GM23248 (cell line): Measurements from ENCODE around the gene FTO.

ENCODE experiments used
- EZH2 ChIP-seq: fragments of 200-600 bp; sonication (generic); IDR thresholded peaks from 2 replicates; pipeline ENCODE4 v1.6.1; 2018; ENCODE audit warnings: antibody characterized with exemption, mild to moderate bottlenecking; ENCODE audit not compliant: insufficient read depth, poor library complexity, severe bottlenecking
- EZH2phosphoT487 ChIP-seq: fragments of 200-600 bp; sonication (generic); IDR thresholded peaks from 2 replicates; pipeline ENCODE4 v1.6.1; 2018; ENCODE audit warnings: antibody characterized with exemption, moderate library complexity, mild to moderate bottlenecking, low read depth; ENCODE audit not compliant: insufficient read depth

DNA sequence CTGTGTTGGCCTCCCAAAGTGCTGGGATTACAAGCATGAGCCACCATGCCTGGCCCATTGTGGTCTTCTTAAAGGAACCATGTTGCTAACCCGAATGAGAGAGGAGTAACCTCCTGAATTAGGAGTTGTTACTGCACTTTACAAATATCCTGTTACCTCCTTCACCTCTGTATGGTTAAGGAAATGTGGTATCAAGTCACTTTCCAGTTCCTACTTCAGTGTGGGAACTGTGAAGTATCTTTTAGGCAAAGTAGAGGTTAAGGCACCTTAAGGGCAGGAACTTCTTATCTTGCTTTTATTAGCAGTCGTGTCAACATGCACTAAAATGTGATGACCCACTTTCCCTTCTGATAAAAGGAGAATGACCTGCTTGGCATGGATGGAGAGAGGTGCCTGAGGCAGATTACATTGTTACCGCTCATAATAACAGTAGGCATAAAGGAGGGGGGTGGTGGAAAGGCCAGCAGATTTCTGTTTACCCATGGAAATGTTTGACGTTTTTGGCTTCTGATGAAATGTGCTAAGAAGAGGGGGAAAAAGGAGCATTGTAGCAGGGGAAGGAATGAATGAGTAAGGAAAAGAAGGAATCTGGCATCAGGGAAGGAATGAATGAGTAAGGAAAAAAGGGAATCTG, 28.5 kb downstream of the FTO start:
- no peak for TF ChIP-seq EZH2phosphoT487
- no peak for TF ChIP-seq EZH2
